Skin of body (tissue), 2 donors: ENCODE measurements around the gene LMAN2. TPM values are rescaled to one million over a fixed set of nuclear protein-coding genes. Genes with fewer than 3 reads are reported as not detected.
"Not testable (repeated sequence)": the region's sequence is repeated elsewhere in the genome, so short reads cannot be mapped to it uniquely, and the experiment has no call there.

Experiments used
- DNase-seq: peaks from one replicate; lab custom pipeline; 2025; lab: John Stamatoyannopoulos, UW
- total RNA-seq: library from RNA; depleted of rRNA; stranded (reverse); fragments of >200 nt; gene quantifications from one replicate; pipeline ENCODE4 v1.2.3, GENCODE V29; 2014

The LMAN2 gene
- total RNA-seq, 1 donor from 2014 or later, result 99.0 TPM

DNA sequence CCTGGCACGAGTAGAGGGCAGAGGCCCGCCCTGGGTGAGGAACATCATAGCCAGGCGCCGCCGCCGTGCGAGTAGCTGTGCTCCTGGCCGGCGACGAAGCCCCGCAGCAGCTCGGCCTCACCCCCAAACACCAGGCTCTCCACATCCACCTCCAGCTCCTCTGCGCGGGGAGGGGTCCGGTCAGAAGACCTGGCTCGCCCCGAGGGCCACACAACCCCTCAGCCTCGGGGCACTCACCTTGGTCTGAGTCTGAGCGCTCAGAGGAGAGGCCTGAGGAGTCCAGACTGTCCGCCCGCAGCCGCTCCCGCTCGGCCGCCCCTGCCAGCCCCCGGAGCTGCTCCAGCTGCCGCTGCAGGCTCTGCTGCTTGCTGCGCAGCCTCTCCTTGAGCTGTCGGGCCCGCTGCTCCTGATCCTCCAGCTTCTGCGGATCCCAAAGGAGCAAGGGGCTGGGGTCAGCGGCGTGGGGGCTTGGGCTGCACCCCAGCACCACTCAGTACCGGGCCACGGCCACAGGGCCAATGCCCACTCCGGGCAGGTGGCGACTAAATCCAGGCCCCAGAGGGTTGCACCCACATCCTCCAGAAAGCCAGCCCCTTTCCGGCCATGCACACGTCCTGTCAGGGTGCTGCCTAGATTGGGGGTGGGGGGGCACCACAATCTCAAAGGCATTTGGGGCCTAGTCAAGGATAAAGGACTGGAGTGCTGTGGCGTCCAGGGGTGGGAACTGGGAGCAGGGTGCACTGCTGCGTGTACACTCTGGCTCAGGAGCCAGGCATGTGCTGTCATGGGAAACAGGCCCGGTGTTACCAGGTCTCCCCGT is 43.7 kb downstream of the LMAN2 start:
- no peak for DNase-seq

DNA sequence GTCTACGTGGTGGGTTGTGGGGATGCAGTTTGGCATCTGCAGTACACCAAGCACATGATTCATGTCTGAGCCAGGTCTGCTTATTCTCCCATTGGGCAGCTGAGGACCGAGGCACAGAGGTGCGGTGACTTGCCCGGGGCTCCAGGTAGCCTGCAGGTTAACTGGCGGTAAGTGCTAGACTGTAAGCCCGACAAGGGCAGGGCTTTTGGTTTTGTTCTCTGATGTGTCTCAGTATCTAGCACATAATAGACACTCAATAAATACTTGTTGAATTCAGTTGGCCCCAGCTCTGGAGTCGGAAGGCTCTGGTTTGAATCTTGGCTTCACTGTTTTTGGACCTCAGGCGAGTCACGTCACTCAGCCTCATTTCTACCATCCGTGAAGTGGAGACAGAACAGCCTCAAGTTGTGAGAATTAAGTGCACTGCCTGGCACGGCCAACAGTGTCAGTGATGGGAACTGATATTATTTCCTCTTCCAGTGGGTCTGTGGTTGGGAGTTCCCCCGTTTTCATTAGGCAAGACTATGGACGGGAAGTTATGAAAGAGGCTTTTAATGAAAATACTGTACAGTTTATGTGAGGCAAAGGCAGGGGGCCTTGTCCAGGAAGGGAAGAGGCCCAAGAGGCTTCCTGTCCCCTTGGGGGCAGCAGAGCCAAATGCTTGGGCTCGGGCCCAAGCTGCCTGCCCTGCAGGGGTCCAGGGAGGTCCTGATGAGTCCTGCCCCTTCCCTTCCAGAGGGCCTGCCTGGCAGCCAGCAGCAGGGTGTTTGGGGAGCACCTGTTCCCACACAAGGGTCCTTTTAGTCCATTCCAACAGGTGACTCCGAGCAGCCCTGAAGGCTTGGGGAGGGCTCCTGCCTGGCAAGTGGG is 44.6 kb downstream of the LMAN2 start:
- no peak for DNase-seq

DNA sequence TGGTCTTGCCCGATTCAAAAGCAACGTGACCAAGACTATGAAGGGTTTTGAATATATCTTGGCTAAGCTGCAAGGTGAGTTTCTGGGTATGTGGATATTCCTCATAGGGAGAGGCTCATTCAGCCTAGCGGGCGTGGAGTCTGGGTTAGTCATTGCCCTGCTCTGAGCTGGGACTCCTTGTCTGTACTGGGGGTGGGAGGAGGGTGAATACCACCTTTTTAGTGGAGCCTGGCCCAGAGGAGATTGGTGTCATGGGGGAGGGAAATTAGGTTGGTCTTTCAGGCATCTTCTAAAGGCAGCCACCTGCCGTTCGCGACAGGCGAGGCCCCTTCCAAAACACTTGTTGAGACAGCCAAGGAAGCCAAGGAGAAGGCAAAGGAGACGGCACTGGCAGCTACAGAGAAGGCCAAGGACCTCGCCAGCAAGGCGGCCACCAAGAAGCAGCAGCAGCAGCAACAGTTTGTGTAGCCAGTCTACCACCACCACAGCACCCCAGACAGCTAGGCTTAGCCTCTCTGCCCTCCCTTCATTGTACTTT is 45.3 kb downstream of the LMAN2 start:
- DNase-seq, result not testable (repeated sequence)

DNA sequence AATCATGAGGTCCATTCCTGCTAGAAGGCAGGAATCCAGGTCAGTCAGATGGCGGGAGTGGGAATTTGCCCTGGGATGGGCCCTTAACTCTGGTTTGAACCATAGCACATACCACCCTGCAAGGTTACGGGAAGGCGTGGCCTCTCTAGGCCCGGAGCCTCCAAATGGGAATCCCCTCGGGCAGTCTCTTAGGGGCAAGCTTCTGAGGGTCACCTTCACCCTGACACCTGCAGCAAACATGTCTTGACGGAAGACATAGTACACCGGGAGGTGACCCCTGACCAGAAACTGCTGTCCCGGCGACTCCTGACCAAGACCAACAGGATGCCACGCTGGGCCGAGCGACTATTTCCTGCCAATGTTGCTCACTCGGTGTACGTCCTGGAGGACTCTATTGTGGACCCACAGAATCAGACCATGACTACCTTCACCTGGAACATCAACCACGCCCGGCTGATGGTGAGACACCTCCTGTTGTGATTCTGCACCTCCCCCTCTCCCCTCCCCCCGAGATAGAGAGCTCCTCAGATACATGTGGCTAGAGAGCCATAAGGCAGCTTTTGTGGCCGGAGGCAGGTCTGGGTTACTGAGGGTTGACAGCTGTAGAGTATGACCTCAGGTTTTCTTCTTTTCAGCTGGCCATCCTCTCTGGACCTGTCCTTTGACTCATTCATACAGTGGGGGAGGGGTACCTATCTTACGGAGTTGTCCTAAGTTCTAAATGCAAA is 46.9 kb downstream of the LMAN2 start:
- no peak for DNase-seq

DNA sequence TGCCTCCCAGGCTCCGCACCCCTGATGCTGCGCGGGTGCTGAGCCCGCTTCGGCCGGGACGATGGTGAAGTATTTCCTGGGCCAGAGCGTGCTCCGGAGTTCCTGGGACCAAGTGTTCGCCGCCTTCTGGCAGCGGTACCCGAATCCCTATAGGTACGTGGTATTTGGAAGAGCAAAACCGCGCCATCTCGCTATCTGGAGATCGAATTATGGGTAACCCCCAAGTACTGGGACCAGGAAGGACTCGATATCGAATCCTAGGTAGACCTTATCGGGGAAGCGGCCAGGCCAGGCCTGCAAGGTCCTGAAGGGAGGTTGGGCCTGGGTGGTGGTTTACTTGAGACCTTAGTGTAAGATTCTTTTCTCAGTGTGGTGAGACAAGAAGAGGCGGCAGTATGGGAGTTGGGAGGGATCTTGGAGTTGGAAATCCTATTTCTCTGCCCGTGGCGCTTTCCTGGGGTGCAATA is 47.5 kb downstream of the LMAN2 start:
- DNase-seq, result no peak

DNA sequence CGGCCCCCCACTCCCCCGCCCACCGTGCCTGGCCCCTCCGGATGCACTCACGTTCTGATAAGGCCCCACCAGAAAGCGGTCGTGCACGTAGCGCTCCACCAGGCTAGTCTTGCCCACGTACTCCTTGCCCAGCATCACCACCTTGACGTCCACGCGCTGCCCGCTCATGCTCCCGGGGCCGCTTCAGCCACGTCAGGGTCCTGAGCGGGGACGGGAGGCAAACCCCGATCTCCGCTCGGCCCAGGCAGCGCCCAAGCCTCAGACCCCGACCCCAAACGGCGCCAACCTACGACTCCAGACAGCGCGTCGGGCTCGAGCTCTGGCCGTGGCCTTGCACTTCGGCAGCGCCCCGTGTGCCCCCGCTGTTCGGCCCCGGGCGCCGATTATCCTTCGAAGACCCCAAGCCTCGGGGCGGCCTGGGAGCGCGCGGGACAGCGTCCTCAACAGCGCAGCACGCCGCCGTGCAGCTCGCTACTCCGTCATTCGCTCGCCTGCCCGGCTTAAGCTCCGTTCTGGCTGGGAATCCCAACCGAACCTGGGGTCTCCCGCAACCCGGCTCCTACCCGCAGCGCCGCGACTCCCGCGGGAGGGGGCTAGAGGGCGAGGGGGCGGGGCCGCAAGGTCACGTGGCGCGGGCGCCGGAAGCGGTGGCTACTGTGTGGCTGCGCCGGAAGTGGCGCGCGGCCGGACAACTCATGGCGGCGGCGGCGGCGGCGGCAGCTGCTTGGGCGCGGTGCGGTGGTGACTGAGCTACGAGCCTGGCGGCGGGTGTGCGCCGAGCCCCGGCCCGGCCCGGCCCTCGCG is 48.1 kb downstream of the LMAN2 start, which contains the start of the genes PRELID1 and RAB24:
Gene PRELID1, plus strand, starts transcription at position 679 of the 804 bp plus-strand sequence. CDS start 187 bp downstream, outside the sequence.
Gene RAB24, minus strand, starts transcription at position 599 of the 804 bp plus-strand sequence. Its CDS starts 431 bp downstream, at position 168.
- DNase-seq, result peak; percentile 73

DNA sequence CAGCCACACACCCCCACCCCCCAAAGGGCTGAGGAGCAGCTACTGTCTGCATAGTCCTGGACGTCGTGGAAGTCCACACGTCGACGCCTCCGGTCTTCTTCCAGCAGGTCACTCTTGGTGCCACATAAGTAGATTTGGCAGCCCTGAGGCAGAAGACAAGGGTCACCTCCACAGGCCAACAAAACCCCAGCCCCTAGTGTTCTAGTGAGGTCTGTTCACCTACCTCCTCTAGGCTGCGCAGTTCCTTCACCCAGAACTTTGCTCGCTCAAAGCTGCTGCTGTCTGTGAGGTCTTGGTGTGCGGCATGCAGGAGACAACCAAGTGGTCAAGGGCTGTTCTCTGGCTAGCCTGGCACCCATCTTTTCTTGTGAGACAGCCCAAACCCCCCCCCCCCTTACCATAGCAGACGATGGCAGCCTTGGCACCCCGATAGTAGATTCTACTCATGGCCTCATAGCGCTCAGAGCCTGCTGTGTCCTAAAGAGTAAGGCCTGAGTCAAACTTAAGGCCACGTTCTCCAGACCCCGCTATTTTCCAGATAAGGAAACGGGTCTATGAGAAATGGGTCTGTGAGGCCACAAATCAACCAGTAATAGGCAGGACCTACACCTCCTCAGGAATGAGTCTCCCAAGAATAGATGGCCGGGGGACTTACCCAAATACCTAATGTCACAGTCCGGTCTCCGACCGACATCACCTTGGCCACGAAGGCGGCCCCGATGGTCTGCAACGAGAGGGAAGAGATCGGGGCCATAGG is 48.9 kb downstream of the LMAN2 start:
- DNase-seq, result no peak

DNA sequence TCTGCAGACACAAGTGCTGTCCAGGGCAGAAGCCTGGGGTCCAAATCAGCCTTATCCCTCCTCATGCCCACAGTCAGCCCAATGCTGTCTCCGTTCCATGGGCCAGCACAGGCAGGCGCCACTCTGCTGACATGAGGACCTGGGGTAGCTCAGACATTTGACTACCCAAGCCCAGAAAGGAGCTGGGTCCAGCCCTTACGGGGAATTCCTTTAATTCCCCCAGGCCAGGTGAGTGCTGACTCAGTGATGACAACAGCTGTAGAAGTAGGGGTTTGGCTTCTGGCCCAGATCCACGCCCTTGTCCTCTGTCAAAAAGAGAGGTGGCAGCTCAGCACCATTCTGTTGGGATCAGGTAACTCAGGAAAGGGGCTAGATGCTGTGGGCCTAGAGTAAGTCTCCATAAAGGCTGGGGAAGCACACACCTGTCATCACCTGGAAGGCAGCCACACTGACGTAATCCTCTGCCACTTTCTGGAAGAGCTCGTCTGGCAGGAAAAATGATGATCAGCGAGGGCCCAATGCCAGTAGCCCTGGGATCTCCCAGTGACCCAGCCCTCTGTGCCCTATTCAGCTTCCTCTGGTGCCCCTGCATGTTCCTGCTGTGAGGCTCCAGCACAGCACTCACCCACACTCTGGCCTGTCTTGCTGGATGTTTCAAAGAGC is 49.8 kb downstream of the LMAN2 start:
- DNase-seq, result no peak

DNA sequence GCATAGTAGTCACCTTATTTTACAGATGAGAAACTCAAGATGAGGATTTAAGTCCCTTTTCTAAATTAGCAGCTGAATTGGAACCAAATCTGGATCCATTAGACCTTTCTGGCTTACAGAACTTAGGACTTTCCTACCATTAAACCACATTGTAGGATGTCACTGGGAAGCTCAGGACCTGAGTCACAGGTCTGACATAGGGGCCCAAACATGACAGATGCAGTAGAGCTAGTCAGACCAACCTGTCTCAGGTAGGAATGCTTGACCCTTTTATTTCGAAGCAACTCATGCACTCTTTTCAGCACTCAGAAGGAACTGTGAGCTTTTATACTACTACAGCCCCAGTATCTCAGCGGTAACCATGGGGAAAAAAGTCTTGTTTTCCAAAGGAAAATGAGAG is 50.5 kb downstream of the LMAN2 start:
- DNase-seq, result no peak

DNA sequence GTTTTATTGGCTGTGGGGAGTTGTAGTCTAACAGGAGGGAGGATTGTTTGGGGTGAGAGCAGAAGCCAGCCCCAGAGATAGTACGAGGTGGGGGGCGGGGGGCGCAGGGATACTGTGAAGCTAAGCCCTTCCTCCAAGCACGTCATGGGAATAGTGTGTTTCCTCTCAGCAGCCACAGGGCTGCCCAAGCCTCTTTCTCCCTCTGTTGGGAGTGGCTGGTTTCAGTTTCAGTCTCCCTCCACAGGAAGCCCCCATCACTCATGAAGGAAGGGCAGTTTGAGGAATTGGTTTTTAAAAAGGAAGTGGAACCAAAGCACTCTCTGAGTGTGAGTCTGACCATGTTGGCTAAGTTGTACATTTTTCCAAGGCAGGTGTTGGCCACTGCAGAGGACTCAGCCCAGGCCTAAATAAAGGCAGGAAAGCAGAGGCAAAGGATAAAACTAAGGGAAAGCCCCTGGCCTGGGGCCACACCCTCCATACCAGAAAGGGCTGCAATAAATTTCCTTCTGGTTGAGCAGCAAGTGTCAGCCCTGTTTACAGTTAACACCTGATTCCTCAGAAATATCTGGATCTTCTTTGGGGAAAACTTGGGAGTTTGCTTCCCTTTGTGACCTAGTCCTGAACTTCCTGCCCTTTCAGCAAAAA is 51.1 kb downstream of the LMAN2 start:
- peak; percentile 49 for DNase-seq

DNA sequence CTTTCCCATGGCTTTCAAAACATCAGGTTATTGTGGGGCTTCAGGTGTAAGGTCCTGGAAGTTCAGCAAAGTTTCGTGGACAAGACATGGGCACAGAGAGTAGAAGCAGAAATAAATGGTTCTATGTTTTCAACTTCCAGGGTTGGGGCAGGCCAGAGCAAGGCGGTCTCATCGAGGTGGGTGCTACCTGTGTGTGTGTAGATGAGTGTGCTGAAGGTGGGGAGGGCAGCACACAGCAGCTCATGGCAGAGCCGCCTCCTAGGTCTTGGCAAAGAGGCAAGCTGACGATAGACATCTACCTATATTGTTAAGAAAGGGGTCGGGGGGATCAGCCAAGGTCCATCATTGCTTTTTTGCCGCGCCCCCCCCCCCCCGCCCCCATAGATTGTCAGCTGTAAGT is 51.8 kb downstream of the LMAN2 start:
- no peak for DNase-seq

DNA sequence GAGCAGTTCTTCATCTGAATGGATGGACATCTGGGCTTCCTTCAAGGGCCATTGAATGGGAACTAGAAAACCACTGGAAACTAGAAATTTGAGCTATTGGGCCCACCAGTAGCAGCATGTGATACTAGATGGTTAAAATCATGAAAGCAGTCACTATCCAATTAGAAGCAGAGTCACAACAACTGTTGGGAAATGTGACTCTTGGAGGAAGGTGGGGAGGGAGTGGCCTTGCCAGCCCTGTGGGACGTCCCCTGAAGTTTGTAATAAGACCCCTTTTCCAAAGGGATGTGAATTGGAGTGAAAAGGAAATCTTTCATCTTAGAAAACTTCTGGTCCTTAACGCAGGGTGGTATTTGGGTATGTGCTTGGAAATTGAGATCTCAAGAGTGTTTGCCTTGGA is 53.5 kb downstream of the LMAN2 start:
- DNase-seq, result no peak

DNA sequence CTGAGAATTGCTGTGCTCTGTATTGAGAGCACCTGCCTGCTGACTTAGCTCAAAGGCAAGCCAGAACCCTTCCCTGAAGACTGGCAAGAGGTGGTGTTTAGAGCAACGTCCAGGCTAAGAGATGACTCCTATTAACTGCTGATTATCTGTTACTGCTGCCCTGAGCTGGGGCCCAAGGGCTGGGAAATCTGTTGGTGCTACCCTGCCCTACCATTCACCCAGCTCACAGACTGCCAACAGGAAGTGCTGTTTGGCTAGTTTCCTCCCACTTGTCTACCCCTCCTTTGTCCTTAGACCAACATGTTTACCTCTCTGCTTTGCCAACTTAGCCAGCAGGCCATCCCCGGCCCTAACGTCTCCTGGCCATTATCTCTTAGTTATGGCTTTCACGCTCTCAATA is 54.9 kb downstream of the LMAN2 start:
- DNase-seq, result no peak

DNA sequence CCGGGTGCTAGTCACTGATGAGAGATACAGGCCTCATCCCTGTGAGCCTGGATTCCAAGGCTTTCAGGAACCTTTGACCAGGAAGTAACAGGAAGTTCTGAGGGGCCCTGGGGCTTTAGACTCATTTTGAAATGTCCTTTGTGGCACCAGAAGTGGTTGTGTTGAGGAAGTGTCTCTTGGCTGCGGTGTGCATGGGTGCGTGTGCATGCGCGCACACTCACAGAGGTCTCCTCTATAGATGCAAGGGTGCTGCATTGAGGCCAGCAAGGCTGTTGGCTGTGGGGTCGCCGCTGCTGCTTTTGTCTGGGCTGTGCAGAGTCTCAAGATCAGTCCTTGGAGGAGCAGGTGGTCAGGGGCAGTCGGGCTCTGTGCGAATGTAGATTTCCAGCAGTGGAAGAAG is 55.5 kb downstream of the LMAN2 start:
- no peak for DNase-seq

DNA sequence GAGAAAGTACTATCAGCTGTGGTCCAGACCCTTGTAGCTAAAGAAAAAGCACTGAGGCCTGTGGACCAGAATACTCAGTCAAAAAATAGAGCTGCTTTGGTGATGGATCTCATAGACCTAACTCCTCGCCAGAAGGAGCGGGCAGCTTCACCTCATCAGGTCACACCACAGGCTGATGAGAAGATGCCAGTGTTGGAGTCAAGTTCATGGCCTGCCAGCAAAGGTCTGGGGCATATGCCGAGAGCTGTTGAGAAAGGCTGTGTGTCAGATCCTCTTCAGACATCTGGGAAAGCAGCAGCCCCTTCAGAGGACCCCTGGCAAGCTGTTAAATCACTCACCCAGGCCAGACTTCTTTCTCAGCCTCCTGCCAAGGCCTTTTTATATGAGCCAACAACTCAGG is 56.8 kb downstream of the LMAN2 start:
- no peak for DNase-seq

DNA sequence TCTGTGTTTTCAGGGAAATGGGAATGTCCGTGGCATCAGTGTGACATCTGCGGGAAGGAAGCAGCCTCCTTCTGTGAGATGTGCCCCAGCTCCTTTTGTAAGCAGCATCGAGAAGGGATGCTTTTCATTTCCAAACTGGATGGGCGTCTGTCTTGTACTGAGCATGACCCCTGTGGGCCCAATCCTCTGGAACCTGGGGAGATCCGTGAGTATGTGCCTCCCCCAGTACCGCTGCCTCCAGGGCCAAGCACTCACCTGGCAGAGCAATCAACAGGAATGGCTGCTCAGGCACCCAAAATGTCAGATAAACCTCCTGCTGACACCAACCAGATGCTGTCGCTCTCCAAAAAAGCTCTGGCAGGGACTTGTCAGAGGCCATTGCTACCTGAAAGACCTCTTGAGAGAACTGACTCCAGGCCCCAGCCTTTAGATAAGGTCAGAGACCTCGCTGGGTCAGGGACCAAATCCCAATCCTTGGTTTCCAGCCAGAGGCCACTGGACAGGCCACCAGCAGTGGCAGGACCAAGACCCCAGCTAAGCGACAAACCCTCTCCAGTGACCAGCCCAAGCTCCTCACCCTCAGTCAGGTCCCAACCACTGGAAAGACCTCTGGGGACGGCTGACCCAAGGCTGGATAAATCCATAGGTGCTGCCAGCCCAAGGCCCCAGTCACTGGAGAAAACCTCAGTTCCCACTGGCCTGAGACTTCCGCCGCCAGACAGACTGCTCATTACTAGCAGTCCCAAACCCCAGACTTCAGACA is 57.5 kb downstream of the LMAN2 start:
- no peak for DNase-seq

DNA sequence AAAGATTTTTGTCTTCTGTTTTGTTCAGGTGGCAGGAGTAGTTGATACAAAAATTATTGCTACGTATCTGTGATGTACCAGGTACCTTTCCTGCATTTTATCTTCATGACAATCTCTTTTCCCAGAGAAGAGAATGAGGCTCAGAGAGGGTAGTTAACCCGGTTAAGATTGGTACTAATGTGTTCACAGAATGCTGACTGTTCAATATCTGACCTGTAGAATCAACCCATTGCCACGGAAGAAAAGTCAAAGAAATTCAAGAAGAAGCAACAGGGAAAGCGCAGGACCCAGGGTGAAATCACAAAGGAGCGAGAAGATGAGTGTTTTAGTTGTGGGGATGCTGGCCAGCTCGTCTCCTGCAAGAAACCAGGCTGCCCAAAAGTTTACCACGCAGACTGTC is 59.7 kb downstream of the LMAN2 start:
- DNase-seq, result no peak
